GM06990 (cell line): ENCODE data around the gene TMEM269.

Source experiments
- DNase-seq: peaks from one replicate; pipeline ENCODE4 v3.0.0-alpha.2; 2011; ENCODE audit not compliant: insufficient read length; ENCODE audit errors: extremely low read depth
- H3K27me3 ChIP-seq: replicated peaks from 2 replicates; pipeline ENCODE4 v1.6.0; 2011; ENCODE audit warnings: low read length; ENCODE audit not compliant: control insufficient read depth, insufficient read depth
- H3K36me3 ChIP-seq: 2 replicates; pipeline ENCODE4 v1.5.1; 2011; ENCODE audit warnings: low read length; ENCODE audit not compliant: control insufficient read depth, insufficient read depth
- H3K4me3 ChIP-seq: replicated peaks from 2 replicates; pipeline ENCODE4 v1.5.1; 2011; ENCODE audit warnings: low read depth, mild to moderate bottlenecking, control low read depth, low read length
- CTCF ChIP-seq: IDR thresholded peaks from 2 replicates; pipeline ENCODE4 v1.5.1; 2011; ENCODE audit warnings: low read length, control low read depth, mild to moderate bottlenecking, inconsistent platforms; ENCODE audit not compliant: insufficient read depth, poor library complexity, severe bottlenecking

Gene TMEM269

GRCh38 chr1:42788021-42788420, 3.2 kb downstream of the TMEM269 start:
- Histone ChIP-seq H3K27me3 (no peaks in the 10 kb centered on the region), H3K4me3 (no peak overlapping the region), H3K36me3 (no peaks in the 10 kb centered on the region)
- no peak for DNase-seq
- no peak for TF ChIP-seq CTCF

GRCh38 chr1:42793824-42794223, 9.0 kb downstream of the TMEM269 start:
- Histone ChIP-seq H3K4me3 (no peak overlapping the region), H3K27me3 (no peaks in the 10 kb centered on the region), H3K36me3 (no peaks in the 10 kb centered on the region)
- TF ChIP-seq CTCF: no peak
- DNase-seq: no peak

- no peak overlapping the region for H3K4me3 ChIP-seq
- no peak for TF ChIP-seq CTCF
- H3K27me3 ChIP-seq: no peaks in the 10 kb centered on the region
- no peaks in the 10 kb centered on the region for H3K36me3 ChIP-seq
- no peak for DNase-seq
Observed at GRCh38 chr1:42797414-42797813, 12.6 kb downstream of the TMEM269 start.

- TF ChIP-seq CTCF: no peak
- DNase-seq: no peak
- no peaks in the 10 kb centered on the region for H3K36me3 ChIP-seq
- no peaks in the 10 kb centered on the region for H3K27me3 ChIP-seq
- H3K4me3 ChIP-seq: no peak overlapping the region
Observed at GRCh38 chr1:42797979-42798378, 13.2 kb downstream of the TMEM269 start.

- H3K4me3 ChIP-seq: no peak overlapping the region
- no peaks in the 10 kb centered on the region for H3K36me3 ChIP-seq
- DNase-seq: no peak
- H3K27me3 ChIP-seq: no peaks in the 10 kb centered on the region
- TF ChIP-seq CTCF: no peak
Observed at GRCh38 chr1:42801832-42802473, 17.2 kb downstream of the TMEM269 start.

GRCh38 chr1:42806171-42806570, 21.4 kb downstream of the TMEM269 start:
- no peak for TF ChIP-seq CTCF
- Histone ChIP-seq H3K4me3 (no peak overlapping the region), H3K27me3 (no peaks in the 10 kb centered on the region), H3K36me3 (no peaks in the 10 kb centered on the region)
- DNase-seq: no peak
